ENCODE results near the gene EPS15. TPM values are rescaled to one million over a fixed set of nuclear protein-coding genes. Genes with fewer than 3 reads are reported as not detected.
"Not testable (repeated sequence)": the region's sequence is repeated elsewhere in the genome, so short reads cannot be mapped to it uniquely, and the experiment has no call there.

EPS15 gene
- total RNA-seq, 4 donors from 2014 or later: 49.8 to 84.3 (median 62.5) TPM

GRCh38 chr1:51442198-51442597, 76.9 kb downstream of the EPS15 start:
- TF ChIP-seq, protein P1, sequence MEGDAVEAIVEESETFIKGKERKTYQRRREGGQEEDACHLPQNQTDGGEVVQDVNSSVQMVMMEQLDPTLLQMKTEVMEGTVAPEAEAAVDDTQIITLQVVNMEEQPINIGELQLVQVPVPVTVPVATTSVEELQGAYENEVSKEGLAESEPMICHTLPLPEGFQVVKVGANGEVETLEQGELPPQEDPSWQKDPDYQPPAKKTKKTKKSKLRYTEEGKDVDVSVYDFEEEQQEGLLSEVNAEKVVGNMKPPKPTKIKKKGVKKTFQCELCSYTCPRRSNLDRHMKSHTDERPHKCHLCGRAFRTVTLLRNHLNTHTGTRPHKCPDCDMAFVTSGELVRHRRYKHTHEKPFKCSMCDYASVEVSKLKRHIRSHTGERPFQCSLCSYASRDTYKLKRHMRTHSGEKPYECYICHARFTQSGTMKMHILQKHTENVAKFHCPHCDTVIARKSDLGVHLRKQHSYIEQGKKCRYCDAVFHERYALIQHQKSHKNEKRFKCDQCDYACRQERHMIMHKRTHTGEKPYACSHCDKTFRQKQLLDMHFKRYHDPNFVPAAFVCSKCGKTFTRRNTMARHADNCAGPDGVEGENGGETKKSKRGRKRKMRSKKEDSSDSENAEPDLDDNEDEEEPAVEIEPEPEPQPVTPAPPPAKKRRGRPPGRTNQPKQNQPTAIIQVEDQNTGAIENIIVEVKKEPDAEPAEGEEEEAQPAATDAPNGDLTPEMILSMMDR (IDR thresholded peaks at IDR 0.05): no peak
- TF ChIP-seq POLR2A (IDR thresholded peaks at IDR 0.05; ENCODE audit: low read depth) (no peak), EP300 (IDR thresholded peaks at IDR 0.05) (no peak), POLR2AphosphoS5 (IDR thresholded peaks at IDR 0.05) (no peak)
- H3K27me3 ChIP-seq: no peaks in the 10 kb centered on the region
- H3K36me3 ChIP-seq: peaks cover 4 to 57% (median 30%) of the 10 kb centered on the region in 4 donors
- H3K27ac ChIP-seq (replicated peaks in 1 of 4): no peak overlapping the region
- H3K4me3 ChIP-seq: no peak overlapping the region
- DNase-seq (ENCODE audit: extremely low spot score): no peak
- no peaks in the 10 kb centered on the region for H3K9me3 ChIP-seq
- peaks cover 0 to 9% (median 8%) of the 10 kb centered on the region in 4 donors for H3K4me1 ChIP-seq
- intact Hi-C loops (cut with DNase I): no loop called here

GRCh38 chr1:51439895-51440294, 79.2 kb downstream of the EPS15 start:
- H3K9me3 ChIP-seq: no peaks in the 10 kb centered on the region
- DNase-seq (ENCODE audit: extremely low spot score): no peak
- no peak overlapping the region for H3K27ac ChIP-seq (replicated peaks in 1 of 4)
- H3K36me3 ChIP-seq: peaks cover 4 to 58% (median 31%) of the 10 kb centered on the region in 4 donors
- H3K4me1 ChIP-seq: peaks cover 0 to 4% (median 3%) of the 10 kb centered on the region in 4 donors
- TF ChIP-seq POLR2AphosphoS5 (IDR thresholded peaks at IDR 0.05): no peak
- no peak for TF ChIP-seq POLR2A (IDR thresholded peaks at IDR 0.05; ENCODE audit: low read depth)
- TF ChIP-seq EP300 (IDR thresholded peaks at IDR 0.05): no peak
- TF ChIP-seq, protein P1 (IDR thresholded peaks at IDR 0.05): no peak
- H3K4me3 ChIP-seq: no peak overlapping the region
- WGBS: 89% methylated on average over 4 of the region's 4 CpGs
- intact Hi-C loops (cut with DNase I): no loop called here
- H3K27me3 ChIP-seq: no peaks in the 10 kb centered on the region

- no peaks in the 10 kb centered on the region for H3K9me3 ChIP-seq
- no peak for DNase-seq (ENCODE audit: extremely low spot score)
- peaks cover 0 to 6% (median 4%) of the 10 kb centered on the region in 4 donors for H3K4me1 ChIP-seq
- intact Hi-C loops (cut with DNase I): no loop called here
- H3K36me3 ChIP-seq: peaks cover 4 to 58% (median 34%) of the 10 kb centered on the region in 4 donors
- no peak overlapping the region for H3K27ac ChIP-seq (replicated peaks in 1 of 4)
- no peaks in the 10 kb centered on the region for H3K27me3 ChIP-seq
- H3K4me3 ChIP-seq: no peak overlapping the region
- TF ChIP-seq, protein P1 (IDR thresholded peaks at IDR 0.05): no peak
- no peak for TF ChIP-seq POLR2A (IDR thresholded peaks at IDR 0.05; ENCODE audit: low read depth)
Measured at GRCh38 chr1:51439053-51439452, 80.0 kb downstream of the EPS15 start.

GRCh38 chr1:51437391-51437790, 81.7 kb downstream of the EPS15 start:
- DNase-seq (ENCODE audit: extremely low spot score); H3K27ac ChIP-seq (replicated peaks in 1 of 4); H3K27me3 ChIP-seq; H3K9me3 ChIP-seq; intact Hi-C loops (cut with DNase I); H3K4me3 ChIP-seq: not testable (repeated sequence)
- Histone ChIP-seq H3K36me3 (peaks cover 4 to 55% (median 33%) of the 10 kb centered on the region in 4 donors), H3K4me1 (peaks cover 0 to 10% (median 6%) of the 10 kb centered on the region in 4 donors)
- WGBS: 98% methylated on average over 6 of the region's 6 CpGs

- no peaks in the 10 kb centered on the region for H3K9me3 ChIP-seq
- no peak for DNase-seq (ENCODE audit: extremely low spot score)
- no peak overlapping the region for H3K4me3 ChIP-seq
- peaks cover 0 to 10% (median 6%) of the 10 kb centered on the region in 4 donors for H3K4me1 ChIP-seq
- no peak overlapping the region for H3K27ac ChIP-seq (replicated peaks in 1 of 4)
- no peaks in the 10 kb centered on the region for H3K27me3 ChIP-seq
- peaks cover 4 to 61% (median 33%) of the 10 kb centered on the region in 4 donors for H3K36me3 ChIP-seq
- 92% methylated on average over 5 of the region's 5 CpGs for WGBS
- intact Hi-C loops (cut with DNase I): no loop called here
- no peak for TF ChIP-seq POLR2AphosphoS5 (IDR thresholded peaks at IDR 0.05)
- TF ChIP-seq, protein P1 (IDR thresholded peaks at IDR 0.05): no peak
- no peak for TF ChIP-seq EP300 (IDR thresholded peaks at IDR 0.05)
- TF ChIP-seq POLR2A (IDR thresholded peaks at IDR 0.05; ENCODE audit: low read depth): no peak
Measured at GRCh38 chr1:51435878-51436277, 83.2 kb downstream of the EPS15 start.
